Memory B cell (primary cell): ENCODE results near the gene ERBB4.
"Not testable (repeated sequence)": the region's sequence is repeated elsewhere in the genome, so short reads cannot be mapped to it uniquely, and the experiment has no call there.

Source experiments
- ATAC-seq: fragments of 150-1000 bp; cut with Tn5 transposase; 2 replicates; pipeline ENCODE4 v1.10.0; 2021; ENCODE audit warnings: low read depth, mild to moderate bottlenecking, moderate library complexity
- DNase-seq, 2 donors: peaks; one replicate each; pipeline ENCODE4 v3.0.0; 2022; ENCODE audit warnings: low spot score in 2 of 2
- H3K27ac Mint-ChIP-seq: one replicate; pipeline ENCODE4 v1.8.0; 2022; ENCODE audit warnings: mild to moderate bottlenecking, moderate library complexity, mixed read lengths
- H3K27me3 Mint-ChIP-seq: one replicate; pipeline ENCODE4 v1.8.0; 2022; ENCODE audit warnings: mixed read lengths
- H3K36me3 Mint-ChIP-seq: one replicate; pipeline ENCODE4 v1.8.0; 2022; ENCODE audit warnings: mild to moderate bottlenecking, mixed read lengths
- H3K4me1 Mint-ChIP-seq: one replicate; pipeline ENCODE4 v1.8.0; 2022; ENCODE audit warnings: mixed read lengths
- H3K4me3 Mint-ChIP-seq: one replicate; pipeline ENCODE4 v1.8.0; 2022; ENCODE audit warnings: mild to moderate bottlenecking, moderate library complexity, mixed read lengths
- H3K9me3 Mint-ChIP-seq: one replicate; pipeline ENCODE4 v1.8.0; 2022; ENCODE audit warnings: mixed read lengths

The ERBB4 gene

GRCh38 chr2:211564441-211564840, 974.2 kb downstream of the ERBB4 start:
- peaks cover 1% of the 10 kb centered on the region for H3K9me3 Mint-ChIP-seq
- ATAC-seq = no peak
- H3K27me3 Mint-ChIP-seq = no peaks in the 10 kb centered on the region
- no peak for DNase-seq
- H3K4me3 Mint-ChIP-seq = no peak overlapping the region
- no peaks in the 10 kb centered on the region for H3K4me1 Mint-ChIP-seq
- no peaks in the 10 kb centered on the region for H3K36me3 Mint-ChIP-seq
- no peak overlapping the region for H3K27ac Mint-ChIP-seq

DNA sequence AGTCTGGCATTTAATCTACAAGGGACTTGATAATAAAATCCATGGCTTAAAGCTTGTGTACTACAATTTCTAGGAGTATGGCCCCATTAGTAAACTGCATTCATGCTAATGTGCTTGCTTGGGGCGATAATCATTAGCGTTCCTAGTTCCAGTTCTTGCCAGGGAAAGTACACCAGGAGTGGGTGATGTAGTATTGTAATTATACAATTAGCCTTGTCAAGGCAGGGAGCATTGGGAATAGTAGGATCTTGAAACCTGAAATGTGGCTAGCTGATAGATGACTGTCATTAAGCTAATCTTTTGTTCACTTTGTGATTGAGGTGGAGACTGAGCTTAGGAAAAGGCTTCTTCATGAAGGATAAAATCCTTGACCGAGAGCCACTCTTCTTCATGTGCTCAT, 993.0 kb downstream of the ERBB4 start:
- DNase-seq = no peak
- Mint-ChIP-seq H3K4me3 (no peak overlapping the region), H3K9me3 (no peaks in the 10 kb centered on the region)

GRCh38 chr2:211534632-211535031, 1004.0 kb downstream of the ERBB4 start:
- DNase-seq (no peak), ATAC-seq (no peak)
- no peak overlapping the region for H3K27ac Mint-ChIP-seq
- no peaks in the 10 kb centered on the region for H3K36me3 Mint-ChIP-seq
- no peaks in the 10 kb centered on the region for H3K4me1 Mint-ChIP-seq
- no peaks in the 10 kb centered on the region for H3K27me3 Mint-ChIP-seq
- no peak overlapping the region for H3K4me3 Mint-ChIP-seq
- H3K9me3 Mint-ChIP-seq = peaks cover 8% of the 10 kb centered on the region

More for the DNA sequence above, 993.0 kb downstream of the ERBB4 start:
- H3K27me3 Mint-ChIP-seq = no peaks in the 10 kb centered on the region
- no peak for ATAC-seq
- H3K36me3 Mint-ChIP-seq = no peaks in the 10 kb centered on the region
- no peaks in the 10 kb centered on the region for H3K4me1 Mint-ChIP-seq
- H3K27ac Mint-ChIP-seq = no peak overlapping the region

DNA sequence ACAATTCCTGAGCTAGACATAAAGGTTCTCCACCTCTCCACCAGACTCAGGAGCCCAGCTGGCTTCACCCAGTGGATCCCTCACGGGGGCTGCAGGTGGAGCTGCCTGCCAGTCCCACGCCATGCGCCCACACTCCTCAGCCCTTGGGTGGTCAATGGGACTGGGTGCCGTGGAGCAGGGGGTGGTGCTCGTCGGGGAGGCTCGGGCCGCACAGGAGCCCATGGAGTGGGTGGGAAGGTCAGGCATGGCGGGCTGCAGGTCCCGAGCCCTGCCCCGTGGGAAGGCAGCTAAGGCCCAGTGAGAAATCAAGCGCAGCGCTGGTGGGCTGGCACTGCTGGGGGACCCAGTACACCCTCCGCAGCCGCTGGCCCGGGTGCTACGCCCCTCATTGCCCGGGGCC, 1014.4 kb downstream of the ERBB4 start:
- not testable (repeated sequence) for H3K27ac Mint-ChIP-seq, ATAC-seq, H3K9me3 Mint-ChIP-seq, DNase-seq, H3K4me1 Mint-ChIP-seq, H3K4me3 Mint-ChIP-seq, H3K36me3 Mint-ChIP-seq, H3K27me3 Mint-ChIP-seq

DNA sequence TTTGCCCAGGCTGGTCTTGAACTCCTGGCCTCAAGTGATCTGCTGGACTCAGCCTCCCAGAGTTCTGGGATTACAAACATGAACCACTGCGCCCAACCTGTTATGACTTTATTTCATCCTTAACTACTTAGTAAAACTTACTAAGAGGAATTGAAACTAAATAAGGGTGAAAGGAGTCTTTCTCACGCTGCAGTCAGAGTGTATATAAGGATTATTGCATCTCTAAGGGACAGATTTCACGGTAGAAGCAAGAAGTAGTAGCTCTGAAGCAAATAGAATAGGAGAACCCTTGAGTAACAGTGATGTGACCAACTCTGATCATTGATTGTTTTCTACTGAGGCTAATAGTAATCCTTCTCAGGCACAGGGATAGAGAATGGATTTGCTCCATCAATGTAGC, 1022.1 kb downstream of the ERBB4 start:
- ATAC-seq (no peak), DNase-seq (no peak)
- no peaks in the 10 kb centered on the region for H3K9me3 Mint-ChIP-seq
- no peaks in the 10 kb centered on the region for H3K27me3 Mint-ChIP-seq
- no peaks in the 10 kb centered on the region for H3K36me3 Mint-ChIP-seq
- no peak overlapping the region for H3K4me3 Mint-ChIP-seq
- H3K27ac Mint-ChIP-seq = no peak overlapping the region
- no peaks in the 10 kb centered on the region for H3K4me1 Mint-ChIP-seq

DNA sequence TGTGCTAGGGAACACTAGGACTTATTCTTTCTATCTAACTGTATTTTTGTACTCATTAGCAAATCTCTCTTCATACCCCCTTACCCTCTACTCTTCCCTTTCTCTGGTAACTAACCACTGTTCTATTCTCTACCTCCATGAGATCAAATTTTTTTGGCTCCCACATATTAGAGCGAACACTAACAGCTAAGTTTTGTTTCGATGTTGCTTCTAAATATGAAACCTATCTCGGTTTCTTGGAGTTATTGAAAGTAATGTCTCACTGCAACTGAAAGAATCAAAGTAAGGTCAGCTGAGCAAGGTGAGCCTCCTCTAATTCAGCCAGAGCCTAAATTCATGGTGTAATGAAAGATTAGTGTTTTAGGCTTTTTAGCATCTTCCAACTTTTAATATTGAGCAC, 1024.6 kb downstream of the ERBB4 start:
- ATAC-seq (no peak), DNase-seq (no peak)
- Mint-ChIP-seq H3K4me3 (no peak overlapping the region), H3K27ac (no peak overlapping the region), H3K4me1 (no peaks in the 10 kb centered on the region), H3K36me3 (no peaks in the 10 kb centered on the region), H3K27me3 (no peaks in the 10 kb centered on the region), H3K9me3 (peaks cover 1% of the 10 kb centered on the region)

DNA sequence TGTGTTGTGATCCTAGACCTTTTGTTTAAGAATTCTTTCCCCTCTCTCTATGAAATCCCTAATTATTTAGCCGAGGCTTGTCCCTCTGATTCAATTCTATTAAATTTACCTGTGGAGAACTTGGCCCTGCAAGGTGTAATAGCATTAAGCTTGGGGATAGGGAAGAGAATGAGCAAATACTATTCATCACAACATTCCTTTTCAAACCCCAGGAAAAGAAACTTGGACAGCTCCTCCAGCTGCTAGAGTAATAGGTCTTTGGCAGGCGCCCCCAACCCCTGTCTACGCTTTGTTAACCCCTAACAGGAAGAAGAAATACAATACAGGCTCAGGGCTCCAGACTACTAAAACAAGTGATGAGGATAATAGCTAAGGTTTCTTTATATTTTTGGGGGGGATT, 1025.2 kb downstream of the ERBB4 start:
- Mint-ChIP-seq H3K27ac (no peak overlapping the region), H3K36me3 (no peaks in the 10 kb centered on the region)

GRCh38 chr2:211512806-211513205, 1025.8 kb downstream of the ERBB4 start:
- Mint-ChIP-seq H3K36me3 (no peaks in the 10 kb centered on the region), H3K27me3 (no peaks in the 10 kb centered on the region), H3K4me1 (no peaks in the 10 kb centered on the region), H3K9me3 (peaks cover 1% of the 10 kb centered on the region), H3K4me3 (no peak overlapping the region), H3K27ac (no peak overlapping the region)
- ATAC-seq (no peak), DNase-seq (no peak)

More for the DNA sequence above, 1025.2 kb downstream of the ERBB4 start:
- Mint-ChIP-seq H3K4me1 (no peaks in the 10 kb centered on the region), H3K4me3 (no peak overlapping the region), H3K9me3 (peaks cover 1% of the 10 kb centered on the region), H3K27me3 (no peaks in the 10 kb centered on the region)
- DNase-seq (no peak), ATAC-seq (no peak)

- H3K9me3 Mint-ChIP-seq = peaks cover 2% of the 10 kb centered on the region
- no peak overlapping the region for H3K27ac Mint-ChIP-seq
- H3K36me3 Mint-ChIP-seq = no peaks in the 10 kb centered on the region
- no peaks in the 10 kb centered on the region for H3K27me3 Mint-ChIP-seq
- ATAC-seq = no peak
- H3K4me1 Mint-ChIP-seq = no peaks in the 10 kb centered on the region
- H3K4me3 Mint-ChIP-seq = no peak overlapping the region
- DNase-seq = no peak
These were observed 1034.7 kb downstream of the ERBB4 start for GRCh38 chr2:211503856-211504255.

GRCh38 chr2:211503198-211503597, 1035.4 kb downstream of the ERBB4 start:
- no peak for DNase-seq
- no peak for ATAC-seq
- H3K27me3 Mint-ChIP-seq = no peaks in the 10 kb centered on the region
- H3K4me1 Mint-ChIP-seq = no peaks in the 10 kb centered on the region
- H3K9me3 Mint-ChIP-seq = peaks cover 2% of the 10 kb centered on the region
- H3K36me3 Mint-ChIP-seq = no peaks in the 10 kb centered on the region
- no peak overlapping the region for H3K4me3 Mint-ChIP-seq
- no peak overlapping the region for H3K27ac Mint-ChIP-seq

GRCh38 chr2:211498551-211499205, 1039.9 kb downstream of the ERBB4 start:
- H3K27me3 Mint-ChIP-seq = no peaks in the 10 kb centered on the region
- H3K4me1 Mint-ChIP-seq = no peaks in the 10 kb centered on the region
- ATAC-seq = no peak
- no peak overlapping the region for H3K27ac Mint-ChIP-seq
- H3K36me3 Mint-ChIP-seq = no peaks in the 10 kb centered on the region
- no peak overlapping the region for H3K4me3 Mint-ChIP-seq
- DNase-seq = no peak
- H3K9me3 Mint-ChIP-seq = no peaks in the 10 kb centered on the region

DNA sequence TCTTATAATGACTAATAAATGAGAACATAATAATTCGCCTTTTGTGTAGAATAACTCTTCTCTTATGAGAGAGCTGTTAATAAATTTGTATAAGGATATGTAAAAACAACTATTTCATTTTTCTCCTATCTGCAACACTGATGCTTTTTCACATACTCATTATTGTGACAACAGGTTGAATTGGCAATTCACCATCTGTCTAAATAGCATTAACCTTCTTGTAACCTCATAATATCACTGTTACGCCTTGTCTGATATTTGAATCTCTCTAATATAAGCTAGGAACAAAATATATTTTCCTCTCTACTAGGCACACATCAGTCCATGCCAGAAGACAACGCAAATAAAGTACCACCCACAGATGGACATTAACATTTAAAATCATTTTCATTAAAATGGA, 1043.3 kb downstream of the ERBB4 start:
- ATAC-seq = no peak
- no peaks in the 10 kb centered on the region for H3K9me3 Mint-ChIP-seq
- H3K27ac Mint-ChIP-seq = no peak overlapping the region
- DNase-seq = no peak
- H3K4me3 Mint-ChIP-seq = no peak overlapping the region
- H3K36me3 Mint-ChIP-seq = no peaks in the 10 kb centered on the region
- H3K4me1 Mint-ChIP-seq = no peaks in the 10 kb centered on the region
- no peaks in the 10 kb centered on the region for H3K27me3 Mint-ChIP-seq

DNA sequence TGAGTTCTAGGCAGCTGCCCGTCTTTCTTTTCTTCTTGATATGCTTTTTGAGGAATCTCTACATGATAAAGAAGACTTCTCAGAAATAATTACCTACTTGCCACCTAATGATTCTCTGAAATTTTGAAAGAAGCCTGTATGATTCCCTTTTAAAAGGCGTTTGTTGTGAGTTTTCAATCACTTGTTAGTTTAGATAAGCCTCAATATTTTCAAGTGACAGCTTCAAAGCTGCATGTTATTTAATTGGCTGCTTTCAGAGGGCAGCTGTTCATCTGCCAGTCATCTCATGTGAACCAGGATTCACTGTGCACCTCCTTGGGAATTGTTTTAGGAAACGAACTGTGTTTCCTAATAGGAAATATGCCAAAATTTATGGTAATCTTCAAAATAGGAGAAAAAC, 1044.1 kb downstream of the ERBB4 start:
- H3K36me3 Mint-ChIP-seq = no peaks in the 10 kb centered on the region
- DNase-seq = no peak
- no peaks in the 10 kb centered on the region for H3K9me3 Mint-ChIP-seq
- H3K27ac Mint-ChIP-seq = no peak overlapping the region
- no peak for ATAC-seq
- no peak overlapping the region for H3K4me3 Mint-ChIP-seq
- no peaks in the 10 kb centered on the region for H3K27me3 Mint-ChIP-seq
- H3K4me1 Mint-ChIP-seq = no peaks in the 10 kb centered on the region

DNA sequence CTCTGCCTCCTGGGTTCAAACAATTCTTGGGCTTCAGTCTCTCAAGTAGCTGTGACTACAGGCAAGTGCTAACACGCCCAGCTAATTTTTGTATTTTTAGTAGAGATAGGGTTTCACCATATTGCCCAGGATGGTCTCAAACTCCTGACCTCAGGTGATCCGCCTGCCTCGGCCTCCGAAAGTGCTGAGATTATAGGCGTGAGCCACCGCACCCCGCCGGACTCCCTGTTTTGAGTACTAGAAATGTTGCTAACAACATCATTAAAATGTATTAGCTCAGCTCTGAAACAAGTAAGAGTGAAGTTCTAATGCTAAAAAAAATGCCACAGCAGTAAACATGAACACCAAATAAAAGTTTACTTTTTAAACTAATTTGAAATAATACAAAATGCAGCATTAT, 1044.5 kb downstream of the ERBB4 start:
- Mint-ChIP-seq H3K9me3 (no peaks in the 10 kb centered on the region), H3K27ac (no peak overlapping the region), H3K27me3 (no peaks in the 10 kb centered on the region), H3K4me3 (no peak overlapping the region), H3K36me3 (no peaks in the 10 kb centered on the region), H3K4me1 (no peaks in the 10 kb centered on the region)
- DNase-seq = no peak
- no peak for ATAC-seq

DNA sequence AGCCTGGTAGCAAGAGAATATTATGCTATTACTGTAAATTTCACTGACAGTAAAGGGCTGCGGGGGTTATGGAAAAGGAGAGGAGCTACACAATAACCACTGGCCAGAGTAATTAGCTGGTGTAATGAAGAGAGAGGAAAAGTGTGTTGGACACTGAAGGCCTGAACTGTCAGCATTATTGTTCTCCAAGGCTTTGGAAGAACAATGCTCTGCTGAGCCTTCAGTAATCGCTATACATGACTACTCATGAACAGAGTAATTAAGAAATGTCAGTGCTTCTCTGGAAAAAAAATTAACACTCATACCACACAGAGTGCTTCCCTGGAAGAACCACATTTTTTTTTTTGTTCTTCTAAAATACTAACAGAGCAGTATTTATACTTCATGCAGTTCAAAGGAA, 1050.9 kb downstream of the ERBB4 start:
- H3K4me1 Mint-ChIP-seq = no peaks in the 10 kb centered on the region
- no peaks in the 10 kb centered on the region for H3K36me3 Mint-ChIP-seq
- H3K27ac Mint-ChIP-seq = no peak overlapping the region
- DNase-seq (no peak), ATAC-seq (no peak)
- peaks cover 1% of the 10 kb centered on the region for H3K9me3 Mint-ChIP-seq
- H3K4me3 Mint-ChIP-seq = no peak overlapping the region
- no peaks in the 10 kb centered on the region for H3K27me3 Mint-ChIP-seq
